HK-2 (cell line): ENCODE results near the gene PLCB1.

Experiments
- DNase-seq: peaks from one replicate; pipeline ENCODE4 v3.0.0-alpha.2; 2018; ENCODE audit not compliant: unreplicated experiment

Gene PLCB1

GRCh38 chr20:8720089-8720488 is 588.0 kb downstream of the PLCB1 start:
- no peak for DNase-seq

GRCh38 chr20:8721098-8721497 is 589.0 kb downstream of the PLCB1 start:
- DNase-seq: peak; percentile 18

- DNase-seq: peak; percentile 36
These were observed 590.3 kb downstream of the PLCB1 start for GRCh38 chr20:8722277-8722928.

- DNase-seq: no peak
These were observed 591.2 kb downstream of the PLCB1 start for GRCh38 chr20:8723296-8723695.

- DNase-seq: no peak
These were observed 592.8 kb downstream of the PLCB1 start for GRCh38 chr20:8724884-8725283.

GRCh38 chr20:8726460-8726859 is 594.4 kb downstream of the PLCB1 start:
- no peak for DNase-seq

GRCh38 chr20:8735014-8735413 is 602.9 kb downstream of the PLCB1 start:
- no peak for DNase-seq

GRCh38 chr20:8735674-8736073 is 603.6 kb downstream of the PLCB1 start:
- no peak for DNase-seq

- no peak for DNase-seq
These were observed 608.2 kb downstream of the PLCB1 start for GRCh38 chr20:8740265-8740664.

GRCh38 chr20:8744228-8744844 is 612.3 kb downstream of the PLCB1 start:
- no peak for DNase-seq

GRCh38 chr20:8749101-8749500 is 617.0 kb downstream of the PLCB1 start:
- no peak for DNase-seq

- no peak for DNase-seq
These were observed 617.9 kb downstream of the PLCB1 start for GRCh38 chr20:8749986-8750385.

GRCh38 chr20:8755340-8756118 is 623.5 kb downstream of the PLCB1 start:
- no peak for DNase-seq

GRCh38 chr20:8756410-8756809 is 624.3 kb downstream of the PLCB1 start:
- DNase-seq: peak; percentile 85

- peak; percentile 73 for DNase-seq
These were observed 625.1 kb downstream of the PLCB1 start for GRCh38 chr20:8757146-8757545.

GRCh38 chr20:8764344-8764962 is 632.4 kb downstream of the PLCB1 start:
- no peak for DNase-seq

GRCh38 chr20:8766868-8767390 is 634.9 kb downstream of the PLCB1 start:
- DNase-seq: no peak

- no peak for DNase-seq
These were observed 642.3 kb downstream of the PLCB1 start for GRCh38 chr20:8774412-8774811.

GRCh38 chr20:8777911-8778310 is 645.8 kb downstream of the PLCB1 start:
- DNase-seq: no peak

- DNase-seq: no peak
These were observed 646.3 kb downstream of the PLCB1 start for GRCh38 chr20:8778387-8778786.

- DNase-seq: no peak
These were observed 648.8 kb downstream of the PLCB1 start for GRCh38 chr20:8780915-8781314.

GRCh38 chr20:8782804-8783203 is 650.7 kb downstream of the PLCB1 start:
- no peak for DNase-seq
